ENCODE measurements around the gene ZNF554.
A peak's percentile ranks its signal among the peaks of the same experiment; 100 is the strongest.

ZNF554 gene

GRCh38 chr19:2782936-2783780, 36.5 kb upstream of the ZNF554 start, which contains the start of gene SGTA:
Gene SGTA, minus strand, starts transcription at chr19:2783273. Its CDS starts 14,205 bp downstream, at chr19:2769068.
- peak; percentile 99 for DNase-seq (ENCODE audit: low spot score)
- in situ Hi-C loops (cut with MboI; ENCODE audit: low pct_unique_long_range_greater_than_20kb, low sequenced_read_pairs, unreplicated experiment): no loop called here
- peak; percentile 38 for TF ChIP-seq CTCF (IDR thresholded peaks at IDR 0.05; ENCODE audit: extremely low read depth, insufficient read depth, missing control alignments)

GRCh38 chr19:2783781-2784145, 35.9 kb upstream of the ZNF554 start:
- in situ Hi-C loops (cut with MboI; ENCODE audit: low pct_unique_long_range_greater_than_20kb, low sequenced_read_pairs, unreplicated experiment): no loop called here
- no peak for TF ChIP-seq CTCF (IDR thresholded peaks at IDR 0.05; ENCODE audit: extremely low read depth, insufficient read depth, missing control alignments)

DNA sequence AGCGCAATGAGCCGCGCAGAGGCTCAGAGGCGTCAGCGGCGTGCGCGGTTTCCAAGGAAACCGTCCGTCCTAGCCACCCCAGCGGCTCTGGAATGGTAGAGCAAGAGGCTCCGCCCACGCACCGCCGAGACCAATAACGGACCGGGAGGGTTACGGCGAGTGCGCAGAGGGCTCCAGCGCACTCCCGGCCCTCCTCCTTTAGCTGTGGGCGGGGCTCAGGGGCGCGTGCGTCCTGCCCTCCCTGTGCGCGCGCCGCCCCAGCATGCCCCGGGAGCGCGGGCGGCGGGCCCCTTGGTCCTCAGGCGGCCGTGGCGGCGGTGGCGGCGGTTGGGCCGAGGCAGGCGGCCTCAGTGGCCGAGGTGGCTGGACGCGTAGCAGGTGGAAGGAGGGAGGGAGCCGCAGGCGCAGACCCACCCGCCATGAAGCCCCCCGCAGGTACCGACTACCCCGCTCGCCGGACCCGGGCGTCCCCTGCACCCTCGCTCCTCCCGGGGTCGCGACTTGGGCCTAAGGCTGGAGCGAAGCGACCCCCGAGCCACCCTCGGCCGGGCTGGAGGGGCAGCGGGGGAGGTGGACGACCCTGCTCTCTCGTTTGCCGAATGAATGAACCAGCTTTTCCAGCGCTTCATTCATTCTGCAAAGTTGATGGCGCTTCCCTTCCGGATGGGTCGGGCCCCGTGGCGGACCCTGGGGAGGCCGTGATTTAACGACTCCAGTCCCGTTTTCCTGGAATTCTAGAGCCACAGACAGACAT, 34.2 kb upstream of the ZNF554 start, which contains the start of gene THOP1:
Gene THOP1 (plus strand): TSS at position 260 of the 754 bp plus-strand sequence. CDS start 160 bp downstream, at position 420.
- no peak for TF ChIP-seq CTCF (IDR thresholded peaks at IDR 0.05; ENCODE audit: extremely low read depth, insufficient read depth, missing control alignments)
- peak; percentile 98 for DNase-seq (ENCODE audit: low spot score)
- in situ Hi-C loops (cut with MboI; ENCODE audit: low pct_unique_long_range_greater_than_20kb, low sequenced_read_pairs, unreplicated experiment): no loop called here

More at GRCh38 chr19:2783781-2784145, 35.9 kb upstream of the ZNF554 start:
- DNase-seq (ENCODE audit: low spot score): no peak

DNA sequence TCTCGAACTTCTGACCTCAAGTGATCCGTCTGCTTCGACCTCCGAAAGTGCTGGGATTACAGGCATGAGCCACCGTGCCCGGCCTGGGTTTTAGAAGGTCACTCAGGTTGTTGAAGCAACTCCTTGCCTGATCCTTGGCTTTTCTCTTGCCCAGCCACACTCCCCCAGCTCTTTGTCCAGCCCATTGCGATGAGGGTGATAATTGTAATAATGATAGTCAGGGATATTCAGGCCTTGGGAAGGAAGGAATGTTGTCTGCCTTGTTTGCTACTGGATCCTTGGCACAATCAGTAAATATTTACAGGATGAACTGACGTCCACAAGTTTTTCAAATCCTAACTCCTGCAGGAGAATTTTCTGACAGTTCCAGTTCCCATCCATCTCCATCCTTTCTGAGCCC, 32.6 kb upstream of the ZNF554 start:
- DNase-seq (ENCODE audit: low spot score): no peak
- TF ChIP-seq CTCF (IDR thresholded peaks at IDR 0.05; ENCODE audit: extremely low read depth, insufficient read depth, missing control alignments): no peak
- in situ Hi-C loops (cut with MboI; ENCODE audit: low pct_unique_long_range_greater_than_20kb, low sequenced_read_pairs, unreplicated experiment): no loop called here

DNA sequence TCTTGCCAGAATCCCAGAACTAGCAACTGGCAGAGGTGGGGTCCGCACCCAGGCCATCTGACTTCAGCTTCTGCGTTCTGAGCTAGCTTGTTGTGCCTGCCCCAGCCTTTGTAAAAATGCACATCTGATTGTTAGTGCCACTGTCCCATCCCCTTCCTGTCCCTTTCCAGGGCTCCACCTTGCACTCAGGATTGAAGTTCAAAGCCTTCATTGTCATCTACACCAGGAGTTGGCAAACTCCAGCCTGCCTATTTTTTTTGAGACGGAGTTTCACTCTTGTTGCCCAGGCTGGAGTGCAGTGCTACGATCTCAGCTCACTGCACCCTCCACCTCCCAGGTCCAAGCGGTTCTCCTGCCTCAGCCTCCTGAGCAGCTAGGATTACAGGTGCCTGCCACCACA, 31.4 kb upstream of the ZNF554 start:
- no peak for DNase-seq (ENCODE audit: low spot score)
- in situ Hi-C loops (cut with MboI; ENCODE audit: low pct_unique_long_range_greater_than_20kb, low sequenced_read_pairs, unreplicated experiment): no loop called here
- no peak for TF ChIP-seq CTCF (IDR thresholded peaks at IDR 0.05; ENCODE audit: extremely low read depth, insufficient read depth, missing control alignments)

DNA sequence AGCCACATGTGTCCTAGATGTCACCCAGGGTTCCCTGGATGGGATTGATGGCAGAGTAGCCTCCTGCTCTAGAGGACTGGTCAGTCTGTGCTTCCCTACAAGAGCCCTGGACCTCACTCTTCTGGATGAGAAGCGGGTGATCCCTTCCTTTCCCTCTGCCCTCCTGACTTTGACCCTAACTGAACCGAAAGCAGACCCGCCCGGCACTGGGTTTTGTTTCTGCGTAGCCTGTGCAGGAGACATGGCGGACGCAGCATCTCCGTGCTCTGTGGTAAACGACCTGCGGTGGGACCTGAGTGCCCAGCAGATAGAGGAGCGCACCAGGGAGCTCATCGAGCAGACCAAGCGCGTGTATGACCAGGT, 29.5 kb upstream of the ZNF554 start:
- in situ Hi-C loops (cut with MboI; ENCODE audit: low pct_unique_long_range_greater_than_20kb, low sequenced_read_pairs, unreplicated experiment): no loop called here
- TF ChIP-seq CTCF (IDR thresholded peaks at IDR 0.05; ENCODE audit: extremely low read depth, insufficient read depth, missing control alignments): no peak
- no peak for DNase-seq (ENCODE audit: low spot score)

All from GM13977 (cell line).